DOHH2 (cell line): Measurements from ENCODE around the gene SCAMP2.

Experiments used
- H3F3A ChIP-seq: fragments of 200-600 bp; sonication (generic), shearing (Covaris generic); 2 replicates; pipeline ENCODE4 v1.6.0; 2016; ENCODE audit warnings: antibody characterized with exemption, mild to moderate bottlenecking; ENCODE audit not compliant: control insufficient read depth, insufficient read depth
- H3K27ac ChIP-seq: fragments of 200-600 bp; sonication (generic); 2 replicates; pipeline ENCODE4 v1.5.1; 2014; ENCODE audit warnings: low read depth, mild to moderate bottlenecking, low read length, moderate library complexity
- H3K27me3 ChIP-seq: fragments of 200-600 bp; sonication (generic); 2 replicates; pipeline ENCODE4 v1.6.1; 2014; ENCODE audit warnings: mild to moderate bottlenecking, low read length, mixed read lengths; ENCODE audit not compliant: control insufficient read depth
- H3K36me3 ChIP-seq: fragments of 200-600 bp; sonication (generic); 2 replicates; pipeline ENCODE4 v1.6.1; 2014; ENCODE audit warnings: mild to moderate bottlenecking, low read length, moderate library complexity, mixed read lengths; ENCODE audit not compliant: control insufficient read depth
- H3K4me1 ChIP-seq: fragments of 200-600 bp; sonication (generic); 2 replicates; pipeline ENCODE4 v1.6.1; 2014; ENCODE audit warnings: mild to moderate bottlenecking, low read length, mixed read lengths; ENCODE audit not compliant: control insufficient read depth
- H3K4me2 ChIP-seq: fragments of 200-600 bp; sonication (generic); 2 replicates; pipeline ENCODE4 v1.6.0; 2014; ENCODE audit warnings: mild to moderate bottlenecking, low read length, moderate library complexity
- H3K4me3 ChIP-seq: fragments of 200-600 bp; sonication (generic); 2 replicates; pipeline ENCODE4 v1.5.1; 2014; ENCODE audit warnings: mild to moderate bottlenecking, low read length, mixed read lengths
- H3K79me2 ChIP-seq: fragments of 200-600 bp; sonication (generic); 2 replicates; pipeline ENCODE4 v1.6.1; 2014; ENCODE audit warnings: mild to moderate bottlenecking, low read length, mixed read lengths; ENCODE audit not compliant: control insufficient read depth
- H3K9me2 ChIP-seq: fragments of 200-600 bp; sonication (generic); replicated peaks from 2 replicates; pipeline ENCODE4 v1.6.1; 2014; ENCODE audit warnings: mild to moderate bottlenecking, low read length, mixed read lengths; ENCODE audit not compliant: control insufficient read depth
- H3K9me3 ChIP-seq: fragments of 200-600 bp; sonication (generic); 2 replicates; pipeline ENCODE4 v1.6.1; 2014; ENCODE audit warnings: antibody characterized with exemption, low read length, mixed read lengths; ENCODE audit not compliant: control insufficient read depth, insufficient read depth
- H4K20me1 ChIP-seq: fragments of 200-600 bp; sonication (generic); 2 replicates; pipeline ENCODE4 v1.6.0; 2014; ENCODE audit warnings: low read depth, mild to moderate bottlenecking, antibody characterized with exemption, low read length, moderate library complexity; ENCODE audit not compliant: control insufficient read depth, insufficient read depth
- CTCF ChIP-seq: fragments of 200-600 bp; sonication (generic); IDR thresholded peaks from one replicate; pipeline ENCODE4 v1.5.1; 2014; ENCODE audit warnings: antibody characterized with exemption, mild to moderate bottlenecking, low read depth, low read length; ENCODE audit not compliant: poor library complexity, severe bottlenecking
- EZH2phosphoT487 ChIP-seq: fragments of 200-600 bp; sonication (generic); IDR thresholded peaks from 2 replicates; pipeline ENCODE4 v1.6.1; 2017; ENCODE audit warnings: borderline replicate concordance, mild to moderate bottlenecking, antibody characterized with exemption, low read length, moderate library complexity, mixed read lengths

Gene SCAMP2

GRCh38 chr15:74829991-74830390, 43.2 kb downstream of the SCAMP2 start:
- Histone ChIP-seq H3K4me2 (no peak overlapping the region), H3K4me1 (peaks cover 25% of the 10 kb centered on the region), H3K9me3 (no peaks in the 10 kb centered on the region), H3K36me3 (no peaks in the 10 kb centered on the region), H3K27me3 (peaks cover 19% of the 10 kb centered on the region), H3K27ac (no peak overlapping the region), H3K4me3 (no peak overlapping the region), H3F3A (no peaks in the 10 kb centered on the region), H4K20me1 (no peaks in the 10 kb centered on the region), H3K79me2 (no peaks in the 10 kb centered on the region), H3K9me2 (no peaks in the 10 kb centered on the region)
- no peak for TF ChIP-seq EZH2phosphoT487

GRCh38 chr15:74829486-74829885, 43.7 kb downstream of the SCAMP2 start:
- Histone ChIP-seq H4K20me1 (no peaks in the 10 kb centered on the region), H3K4me2 (no peak overlapping the region), H3K4me1 (peaks cover 25% of the 10 kb centered on the region), H3K27ac (no peak overlapping the region), H3K36me3 (no peaks in the 10 kb centered on the region), H3K9me3 (no peaks in the 10 kb centered on the region), H3F3A (no peaks in the 10 kb centered on the region), H3K9me2 (no peaks in the 10 kb centered on the region), H3K4me3 (no peak overlapping the region), H3K79me2 (no peaks in the 10 kb centered on the region), H3K27me3 (peaks cover 20% of the 10 kb centered on the region)
- TF ChIP-seq CTCF: no peak
- TF ChIP-seq EZH2phosphoT487: no peak

GRCh38 chr15:74828835-74829234, 44.3 kb downstream of the SCAMP2 start:
- H3K4me1 ChIP-seq: peaks cover 21% of the 10 kb centered on the region
- no peak for TF ChIP-seq EZH2phosphoT487
- TF ChIP-seq CTCF: no peak
- H3K9me3 ChIP-seq: no peaks in the 10 kb centered on the region
- H3F3A ChIP-seq: no peaks in the 10 kb centered on the region
- no peak overlapping the region for H3K4me2 ChIP-seq
- H3K79me2 ChIP-seq: no peaks in the 10 kb centered on the region
- H3K27ac ChIP-seq: no peak overlapping the region
- H4K20me1 ChIP-seq: no peaks in the 10 kb centered on the region
- no peaks in the 10 kb centered on the region for H3K9me2 ChIP-seq
- H3K4me3 ChIP-seq: no peak overlapping the region
- no peaks in the 10 kb centered on the region for H3K36me3 ChIP-seq
- peaks cover 20% of the 10 kb centered on the region for H3K27me3 ChIP-seq

- TF ChIP-seq EZH2phosphoT487: no peak
- H3K27ac ChIP-seq: no peak overlapping the region
These were observed 45.6 kb downstream of the SCAMP2 start for GRCh38 chr15:74827614-74828013.

More at GRCh38 chr15:74827614-74828013, 45.6 kb downstream of the SCAMP2 start:
- Histone ChIP-seq H3F3A (no peaks in the 10 kb centered on the region), H3K79me2 (no peaks in the 10 kb centered on the region), H3K9me3 (no peaks in the 10 kb centered on the region), H3K9me2 (no peaks in the 10 kb centered on the region), H3K4me1 (peaks cover 11% of the 10 kb centered on the region), H4K20me1 (no peaks in the 10 kb centered on the region), H3K4me3 (no peak overlapping the region), H3K36me3 (no peaks in the 10 kb centered on the region), H3K4me2 (no peak overlapping the region), H3K27me3 (peaks cover 20% of the 10 kb centered on the region)
